Osteocyte (in vitro differentiated cells): Measurements from ENCODE around the gene NFKBIZ. TPM values are rescaled to one million over a fixed set of nuclear protein-coding genes. Genes with fewer than 3 reads are reported as not detected.

Experiments
- DNase-seq: peaks from one replicate; pipeline ENCODE4 v3.0.0; 2021; ENCODE audit warnings: mixed read lengths; ENCODE audit not compliant: unreplicated experiment; ENCODE audit errors: extremely low spot score
- H3K27ac Mint-ChIP-seq: one replicate; pipeline ENCODE4 v1.8.0; 2021; ENCODE audit warnings: mild to moderate bottlenecking, mixed read lengths; ENCODE audit not compliant: unreplicated experiment
- H3K27me3 Mint-ChIP-seq: one replicate; pipeline ENCODE4 v1.8.0; 2021; ENCODE audit warnings: mixed read lengths; ENCODE audit not compliant: unreplicated experiment
- H3K36me3 Mint-ChIP-seq: one replicate; pipeline ENCODE4 v1.8.0; 2021; ENCODE audit warnings: mixed read lengths; ENCODE audit not compliant: unreplicated experiment
- H3K4me1 Mint-ChIP-seq: one replicate; pipeline ENCODE4 v1.8.0; 2021; ENCODE audit warnings: mixed read lengths; ENCODE audit not compliant: unreplicated experiment
- H3K4me3 Mint-ChIP-seq: one replicate; pipeline ENCODE4 v1.8.0; 2021; ENCODE audit warnings: mild to moderate bottlenecking, moderate library complexity, mixed read lengths; ENCODE audit not compliant: unreplicated experiment
- H3K9me3 Mint-ChIP-seq: one replicate; pipeline ENCODE4 v1.8.0; 2021; ENCODE audit warnings: mixed read lengths; ENCODE audit not compliant: unreplicated experiment
- CTCF ChIP-seq: fragments of 200-600 bp; sonication (generic); IDR thresholded peaks from 2 replicates; pipeline ENCODE4 v1.5.0; 2021; ENCODE audit warnings: antibody characterized with exemption, mild to moderate bottlenecking, moderate library complexity
- total RNA-seq: library from RNA; stranded (reverse); gene quantifications from 2 replicates; pipeline ENCODE4 v1.2.1, GENCODE V29; 2021

The NFKBIZ gene
- total RNA-seq, 1 donor from 2014 or later, result 30.1 TPM

GRCh38 chr3:101850246-101851051 is 1.1 kb downstream of the NFKBIZ start:
- H3K36me3 Mint-ChIP-seq, result peaks cover 36% of the 10 kb centered on the region
- no peak for DNase-seq

GRCh38 chr3:101851072-101851770 is 1.9 kb downstream of the NFKBIZ start:
- Mint-ChIP-seq H3K4me1 (peaks cover 34% of the 10 kb centered on the region), H3K27me3 (no peaks in the 10 kb centered on the region), H3K36me3 (peaks cover 41% of the 10 kb centered on the region), H3K27ac (peak overlapping the region; percentile 94), H3K9me3 (no peaks in the 10 kb centered on the region), H3K4me3 (peak overlapping the region; percentile 95)
- DNase-seq, result no peak
- no peak for TF ChIP-seq CTCF

More at GRCh38 chr3:101850246-101851051, 1.1 kb downstream of the NFKBIZ start:
- H3K9me3 Mint-ChIP-seq, result no peaks in the 10 kb centered on the region
- H3K27me3 Mint-ChIP-seq, result no peaks in the 10 kb centered on the region
- no peak for TF ChIP-seq CTCF
- H3K4me1 Mint-ChIP-seq, result peaks cover 34% of the 10 kb centered on the region
- peak overlapping the region; percentile 94 for H3K27ac Mint-ChIP-seq
- H3K4me3 Mint-ChIP-seq, result peak overlapping the region; percentile 95

- DNase-seq, result no peak
- Mint-ChIP-seq H3K9me3 (no peaks in the 10 kb centered on the region), H3K4me3 (peak overlapping the region; percentile 95), H3K4me1 (peaks cover 34% of the 10 kb centered on the region), H3K27ac (peak overlapping the region; percentile 19), H3K27me3 (no peaks in the 10 kb centered on the region), H3K36me3 (peaks cover 49% of the 10 kb centered on the region)
- TF ChIP-seq CTCF, result no peak
Measured at GRCh38 chr3:101851850-101852714, 2.8 kb downstream of the NFKBIZ start.

GRCh38 chr3:101852983-101853840 is 3.9 kb downstream of the NFKBIZ start:
- H3K36me3 Mint-ChIP-seq, result peaks cover 58% of the 10 kb centered on the region

More at GRCh38 chr3:101852983-101853840, 3.9 kb downstream of the NFKBIZ start:
- no peak overlapping the region for H3K27ac Mint-ChIP-seq
- TF ChIP-seq CTCF, result no peak
- no peak overlapping the region for H3K4me3 Mint-ChIP-seq
- peaks cover 30% of the 10 kb centered on the region for H3K4me1 Mint-ChIP-seq
- H3K9me3 Mint-ChIP-seq, result no peaks in the 10 kb centered on the region
- DNase-seq, result no peak
- H3K27me3 Mint-ChIP-seq, result no peaks in the 10 kb centered on the region
